Activated B cell treated with CpG ODN at 0.5 μM for 24 hours (primary cell): Measurements from ENCODE around the gene USP25. TPM values are rescaled to one million over a fixed set of nuclear protein-coding genes. Genes with fewer than 3 reads are reported as not detected.
"Not testable (repeated sequence)": the region's sequence is repeated elsewhere in the genome, so short reads cannot be mapped to it uniquely, and the experiment has no call there.

Experiments
- ATAC-seq: fragments of 200-7000 bp; cut with Tn5 transposase; one replicate; pipeline ENCODE4 v1.10.0; 2021; ENCODE audit warnings: low read depth, mild to moderate bottlenecking, moderate library complexity
- CTCF ChIA-PET: fragments of 350-600 bp; sonication (Branson Sonifier 250); formaldehyde crosslinking; loops from one replicate; lab custom pipeline; 2021; ENCODE audit warnings: antibody characterized with exemption; lab: Charles Lee
- POLR2A ChIA-PET: fragments of 350-600 bp; sonication (Branson Sonifier 250); formaldehyde crosslinking; loops from one replicate; lab custom pipeline; 2021; ENCODE audit warnings: antibody characterized with exemption; lab: Charles Lee
- DNase-seq: peaks from one replicate; pipeline ENCODE4 v3.0.0; 2022
- H3K27ac Mint-ChIP-seq: one replicate; pipeline ENCODE4 v1.8.0; 2020; ENCODE audit warnings: mixed read lengths
- H3K27me3 Mint-ChIP-seq: one replicate; pipeline ENCODE4 v1.8.0; 2021; ENCODE audit warnings: mixed read lengths
- H3K36me3 Mint-ChIP-seq: one replicate; pipeline ENCODE4 v1.8.0; 2021; ENCODE audit warnings: low read depth, mixed read lengths
- H3K4me1 Mint-ChIP-seq: one replicate; pipeline ENCODE4 v1.8.0; 2021; ENCODE audit warnings: mixed read lengths
- H3K4me3 Mint-ChIP-seq: one replicate; pipeline ENCODE4 v1.8.0; 2020; ENCODE audit warnings: mild to moderate bottlenecking, mixed read lengths
- H3K9me3 Mint-ChIP-seq: one replicate; pipeline ENCODE4 v1.8.0; 2020; ENCODE audit warnings: mixed read lengths
- intact Hi-C: fragments of 100-400 bp; cut with micrococcal nuclease; formaldehyde crosslinking; loops from one replicate; pipeline ENCODE4 v1.15.1; 2024
- total RNA-seq: library from RNA; stranded (reverse); gene quantifications from 2 replicates; pipeline ENCODE4 v1.2.3, GENCODE V29; 2022
- TF ChIP-seq, protein P1 (sequence below): fragments of 200-600 bp; IDR thresholded peaks from one replicate; pipeline ENCODE4 v1.8.0; 2022; ENCODE audit warnings: antibody characterized with exemption, mild to moderate bottlenecking

Gene USP25
- total RNA-seq, 1 donor from 2014 or later = 38.3 TPM

DNA sequence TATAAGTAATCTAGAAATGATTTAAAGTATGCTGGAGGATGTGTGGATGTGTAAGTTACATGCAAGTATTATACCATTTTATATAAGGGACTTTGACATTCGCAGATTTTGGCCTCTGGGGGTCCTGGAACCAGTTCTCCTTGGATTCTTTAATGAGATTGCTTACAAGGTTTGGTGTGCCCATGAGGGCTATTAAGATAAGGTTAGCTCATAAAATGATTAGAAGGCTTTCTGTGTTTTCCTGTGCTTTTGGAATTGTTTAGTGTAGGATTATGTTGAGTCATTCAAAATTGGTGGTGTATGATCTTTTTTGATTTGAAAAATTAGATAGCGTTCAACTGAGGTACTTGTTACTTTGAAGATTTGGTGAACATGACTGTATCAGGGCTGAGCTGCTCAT lies 5.6 kb downstream of the USP25 start:
- H3K9me3 Mint-ChIP-seq = no peaks in the 10 kb centered on the region
- ChIA-PET POLR2A (interaction anchor here (0.7 kb wide), 1 partner anchor 9 kb away, joined by 3 read pairs; no protein-coding TSS in a partner anchor), CTCF (no interaction called here)
- H3K36me3 Mint-ChIP-seq = peaks cover 6% of the 10 kb centered on the region
- intact Hi-C loops = loop anchor here (10.0 kb wide), 1 partner anchor 139 kb away; no protein-coding TSS in a partner anchor
- H3K4me3 Mint-ChIP-seq = no peak overlapping the region
- TF ChIP-seq, protein P1, sequence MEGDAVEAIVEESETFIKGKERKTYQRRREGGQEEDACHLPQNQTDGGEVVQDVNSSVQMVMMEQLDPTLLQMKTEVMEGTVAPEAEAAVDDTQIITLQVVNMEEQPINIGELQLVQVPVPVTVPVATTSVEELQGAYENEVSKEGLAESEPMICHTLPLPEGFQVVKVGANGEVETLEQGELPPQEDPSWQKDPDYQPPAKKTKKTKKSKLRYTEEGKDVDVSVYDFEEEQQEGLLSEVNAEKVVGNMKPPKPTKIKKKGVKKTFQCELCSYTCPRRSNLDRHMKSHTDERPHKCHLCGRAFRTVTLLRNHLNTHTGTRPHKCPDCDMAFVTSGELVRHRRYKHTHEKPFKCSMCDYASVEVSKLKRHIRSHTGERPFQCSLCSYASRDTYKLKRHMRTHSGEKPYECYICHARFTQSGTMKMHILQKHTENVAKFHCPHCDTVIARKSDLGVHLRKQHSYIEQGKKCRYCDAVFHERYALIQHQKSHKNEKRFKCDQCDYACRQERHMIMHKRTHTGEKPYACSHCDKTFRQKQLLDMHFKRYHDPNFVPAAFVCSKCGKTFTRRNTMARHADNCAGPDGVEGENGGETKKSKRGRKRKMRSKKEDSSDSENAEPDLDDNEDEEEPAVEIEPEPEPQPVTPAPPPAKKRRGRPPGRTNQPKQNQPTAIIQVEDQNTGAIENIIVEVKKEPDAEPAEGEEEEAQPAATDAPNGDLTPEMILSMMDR = no peak
- DNase-seq (no peak), ATAC-seq (no peak)
- H3K27me3 Mint-ChIP-seq = no peaks in the 10 kb centered on the region
- H3K27ac Mint-ChIP-seq = no peak overlapping the region
- peaks cover 83% of the 10 kb centered on the region for H3K4me1 Mint-ChIP-seq

DNA sequence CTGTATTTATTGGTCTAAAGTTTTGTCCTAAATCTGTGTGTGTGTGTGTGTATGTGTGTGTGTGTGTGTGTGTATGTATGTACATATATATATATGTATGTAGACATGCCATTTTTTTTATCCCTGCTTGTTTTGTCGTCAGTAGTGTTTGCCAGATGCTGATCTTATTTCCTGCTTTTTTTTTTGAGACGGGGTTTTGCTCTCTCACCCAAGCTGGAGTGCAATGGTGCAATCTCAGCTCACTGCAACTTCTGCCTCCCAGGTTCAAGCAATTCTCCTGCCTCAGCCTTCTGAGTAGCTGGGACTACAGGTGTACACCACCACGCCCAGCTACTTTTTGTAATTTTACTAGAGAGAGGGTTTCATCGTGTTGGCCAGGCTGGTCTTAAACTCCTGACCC lies 6.1 kb downstream of the USP25 start:
- intact Hi-C loops = loop anchor here (10.0 kb wide), 1 partner anchor 139 kb away; no protein-coding TSS in a partner anchor
- DNase-seq, H3K4me3 Mint-ChIP-seq, H3K27ac Mint-ChIP-seq, CTCF ChIA-PET, H3K9me3 Mint-ChIP-seq, H3K36me3 Mint-ChIP-seq, ATAC-seq, H3K27me3 Mint-ChIP-seq: not testable (repeated sequence)
- peaks cover 84% of the 10 kb centered on the region for H3K4me1 Mint-ChIP-seq
- POLR2A ChIA-PET = interaction anchor here (0.7 kb wide), 1 partner anchor 9 kb away, joined by 3 read pairs; no protein-coding TSS in a partner anchor

DNA sequence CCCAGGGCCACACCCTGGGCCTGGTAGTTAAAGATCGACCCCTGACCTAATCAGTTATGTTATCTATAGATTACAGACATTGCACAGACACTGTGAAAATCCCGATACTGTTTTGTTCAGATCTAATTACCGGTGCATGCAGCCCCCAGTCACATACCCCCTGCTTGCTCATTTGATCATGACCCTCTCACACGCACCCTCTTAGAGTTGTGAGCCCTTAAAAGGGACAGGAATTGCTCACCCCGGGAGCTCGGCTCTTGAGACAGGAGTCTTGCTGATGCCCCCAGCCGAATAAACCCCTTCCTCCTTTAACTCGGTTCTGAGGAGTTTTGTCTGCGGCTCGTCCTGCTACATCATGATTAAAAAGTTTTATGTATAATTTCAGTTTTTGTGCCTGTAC lies 9.0 kb downstream of the USP25 start:
- POLR2A ChIA-PET, ATAC-seq, CTCF ChIA-PET, H3K4me3 Mint-ChIP-seq, DNase-seq, H3K9me3 Mint-ChIP-seq, H3K27ac Mint-ChIP-seq, H3K27me3 Mint-ChIP-seq: not testable (repeated sequence)
- intact Hi-C loops = loop anchor here (10.0 kb wide), 1 partner anchor 136 kb away; no protein-coding TSS in a partner anchor
- Mint-ChIP-seq H3K4me1 (peaks cover 82% of the 10 kb centered on the region), H3K36me3 (peaks cover 16% of the 10 kb centered on the region)

DNA sequence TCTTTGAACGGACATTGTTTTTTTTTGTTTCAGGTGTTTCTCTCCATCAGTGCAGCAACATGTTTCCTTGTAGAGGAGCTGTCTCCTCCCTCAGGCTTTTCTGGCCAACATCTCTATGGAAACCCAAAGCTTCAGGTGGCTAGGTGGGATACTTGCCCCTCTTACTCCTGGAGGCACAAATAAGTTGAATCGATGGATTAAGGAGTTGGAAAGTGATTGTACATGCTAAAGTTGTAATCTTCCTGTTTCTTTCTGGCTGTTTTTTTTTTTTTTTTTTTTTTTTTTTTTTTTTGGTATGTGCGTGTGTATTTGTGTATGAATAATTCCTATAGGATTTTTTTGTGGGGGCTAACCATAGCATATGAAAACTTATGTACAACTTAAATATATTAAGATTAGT lies 10.6 kb downstream of the USP25 start:
- intact Hi-C loops = loop anchor here (2.0 kb wide), 1 partner anchor 14 kb away; no protein-coding TSS in a partner anchor
- no peaks in the 10 kb centered on the region for H3K27me3 Mint-ChIP-seq
- no peak for ATAC-seq
- H3K4me1 Mint-ChIP-seq = peaks cover 70% of the 10 kb centered on the region
- no peaks in the 10 kb centered on the region for H3K9me3 Mint-ChIP-seq
- POLR2A ChIA-PET = no interaction called here
- no peak overlapping the region for H3K4me3 Mint-ChIP-seq
- H3K36me3 Mint-ChIP-seq = peaks cover 16% of the 10 kb centered on the region
- CTCF ChIA-PET = no interaction called here
- H3K27ac Mint-ChIP-seq = no peak overlapping the region
- no peak for DNase-seq
- TF ChIP-seq, protein P1 = no peak

DNA sequence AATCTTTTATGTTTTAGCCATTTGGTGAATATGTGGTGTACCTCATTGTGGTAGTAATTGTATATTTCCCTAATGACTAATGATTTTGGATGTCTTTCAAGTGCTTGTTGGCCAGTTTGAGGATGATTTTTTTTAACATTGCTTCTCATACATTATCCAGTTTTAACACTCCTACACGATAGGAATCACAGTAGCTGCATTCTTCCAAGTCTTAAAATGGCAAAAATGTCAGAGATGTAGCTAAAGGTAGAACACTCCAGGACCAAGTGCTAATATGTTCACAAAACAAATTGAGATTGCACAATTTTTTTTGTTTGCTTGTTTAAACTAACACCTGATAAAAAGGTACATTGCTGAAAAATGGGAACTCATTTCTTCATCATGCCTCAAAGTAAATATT lies 11.7 kb downstream of the USP25 start:
- Mint-ChIP-seq H3K36me3 (peaks cover 18% of the 10 kb centered on the region), H3K9me3 (no peaks in the 10 kb centered on the region), H3K4me3 (no peak overlapping the region), H3K27me3 (no peaks in the 10 kb centered on the region), H3K4me1 (peaks cover 67% of the 10 kb centered on the region), H3K27ac (no peak overlapping the region)
- POLR2A ChIA-PET = no interaction called here
- no peak for DNase-seq
- no peak for ATAC-seq
- intact Hi-C loops = loop anchor here (2.0 kb wide), 1 partner anchor 13 kb away; no protein-coding TSS in a partner anchor
- CTCF ChIA-PET = no interaction called here
- TF ChIP-seq, protein P1 = no peak

DNA sequence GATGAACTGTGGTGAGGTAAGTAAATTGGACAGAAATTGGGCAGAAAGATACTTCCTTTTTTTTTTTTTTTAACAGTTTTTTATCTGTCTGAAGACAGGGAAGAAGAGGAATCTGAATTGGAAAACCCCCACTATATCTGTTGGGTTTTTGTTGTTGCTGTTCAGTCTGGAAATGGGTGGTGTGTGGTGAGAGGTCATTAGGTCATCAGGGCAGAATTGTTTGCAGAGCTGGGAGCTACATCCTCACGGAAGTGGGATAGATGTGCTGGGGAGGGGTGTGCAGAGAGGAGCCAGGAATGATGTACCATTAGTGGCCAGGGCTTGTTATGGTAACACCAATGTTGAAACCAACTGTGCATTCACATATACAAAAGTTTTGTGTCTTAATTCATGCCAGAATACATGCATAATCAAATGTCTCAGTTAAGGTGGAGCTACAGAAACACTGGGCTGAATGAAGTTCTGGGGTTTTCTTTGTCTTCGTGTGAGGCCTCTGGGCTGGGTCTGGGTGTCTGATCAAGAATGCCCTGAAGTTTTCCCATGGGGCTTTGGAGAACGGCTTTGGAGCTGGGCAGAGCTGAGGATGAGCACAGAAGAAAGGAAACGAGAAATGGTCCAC lies 12.4 kb downstream of the USP25 start:
- Mint-ChIP-seq H3K27me3 (no peaks in the 10 kb centered on the region), H3K4me1 (peaks cover 65% of the 10 kb centered on the region), H3K36me3 (peaks cover 16% of the 10 kb centered on the region), H3K27ac (peak overlapping the region; percentile 53), H3K4me3 (peak overlapping the region; percentile 21), H3K9me3 (no peaks in the 10 kb centered on the region)
- intact Hi-C loops = loop anchor here (2.0 kb wide), 1 partner anchor 13 kb away; the partner anchor contains the start of gene USP25
- no peak for ATAC-seq
- CTCF ChIA-PET = no interaction called here
- DNase-seq = no peak
- TF ChIP-seq, protein P1 = no peak
- POLR2A ChIA-PET = no interaction called here
